Midbrain (tissue), 1 donor: Measurements from ENCODE around the gene WWC1.
"Not testable (repeated sequence)": the region's sequence is repeated elsewhere in the genome, so short reads cannot be mapped to it uniquely, and the experiment has no call there.

ENCODE experiments used
- DNase-seq: peaks from one replicate; lab custom pipeline; 2025; lab: John Stamatoyannopoulos, UW

WWC1 gene

DNA sequence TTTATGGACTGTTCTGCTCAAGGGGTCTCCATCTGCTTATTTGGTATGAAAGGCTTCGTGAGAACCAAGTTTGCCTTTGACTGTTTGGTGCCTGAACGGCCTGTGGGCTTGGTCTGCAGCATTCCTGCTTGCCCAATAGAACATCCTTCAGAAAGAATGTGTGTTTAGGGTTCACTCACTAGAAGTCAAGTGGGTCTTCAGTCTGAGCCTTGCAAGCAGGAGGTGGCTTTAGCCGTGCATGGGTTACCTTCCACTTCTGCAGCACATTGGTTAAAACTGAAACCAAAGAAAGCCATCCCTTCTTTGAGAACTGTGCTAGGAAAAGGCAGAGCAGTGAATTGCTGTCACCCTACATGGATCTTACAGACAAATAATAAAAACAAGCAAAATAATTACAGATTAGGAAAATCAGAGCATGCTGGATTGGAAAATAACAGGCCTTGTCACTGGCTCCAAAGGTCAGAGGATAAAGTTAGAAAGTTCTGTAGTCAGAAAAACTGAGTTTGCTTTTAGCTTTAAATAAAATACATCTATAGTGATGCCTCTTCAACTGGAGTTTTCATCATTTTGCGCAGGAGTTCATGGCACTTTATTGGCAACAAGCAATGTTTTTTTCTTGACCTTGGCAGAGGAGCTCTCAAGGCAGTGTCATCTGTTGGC lies 16.6 kb downstream of the WWC1 start:
- DNase-seq: no peak

DNA sequence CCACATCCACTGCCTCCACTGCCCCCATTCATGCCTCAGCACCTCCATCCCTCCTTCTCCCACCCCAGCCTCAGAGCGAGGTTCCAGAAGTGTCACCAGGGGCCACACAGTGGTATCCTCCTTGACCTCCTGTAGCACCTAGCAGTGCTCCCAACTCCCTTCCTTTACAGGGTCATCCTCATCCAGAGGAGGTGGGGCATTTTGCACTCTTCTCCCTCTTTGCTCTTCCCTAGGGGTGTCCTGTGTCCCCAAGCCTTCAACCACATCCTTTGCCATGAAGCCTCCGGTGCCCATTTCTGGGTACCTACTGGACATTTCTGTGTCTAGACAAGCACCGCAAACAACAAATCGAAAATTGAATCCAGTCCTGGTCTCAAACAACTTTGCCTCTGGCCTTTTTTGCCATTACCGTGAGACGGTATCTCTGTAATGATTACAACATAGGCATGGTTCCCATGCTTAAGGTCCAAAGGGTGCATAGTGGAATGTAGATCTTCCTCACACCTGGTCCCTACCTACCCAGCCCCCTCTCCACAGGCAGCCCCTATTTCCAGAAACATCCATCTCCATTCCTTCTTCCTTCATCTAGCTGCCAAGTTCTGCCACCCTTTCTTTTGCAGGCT lies 17.6 kb downstream of the WWC1 start:
- DNase-seq: no peak

- DNase-seq: not testable (repeated sequence)
These were observed 19.1 kb downstream of the WWC1 start for GRCh38 chr5:168310541-168310940.

DNA sequence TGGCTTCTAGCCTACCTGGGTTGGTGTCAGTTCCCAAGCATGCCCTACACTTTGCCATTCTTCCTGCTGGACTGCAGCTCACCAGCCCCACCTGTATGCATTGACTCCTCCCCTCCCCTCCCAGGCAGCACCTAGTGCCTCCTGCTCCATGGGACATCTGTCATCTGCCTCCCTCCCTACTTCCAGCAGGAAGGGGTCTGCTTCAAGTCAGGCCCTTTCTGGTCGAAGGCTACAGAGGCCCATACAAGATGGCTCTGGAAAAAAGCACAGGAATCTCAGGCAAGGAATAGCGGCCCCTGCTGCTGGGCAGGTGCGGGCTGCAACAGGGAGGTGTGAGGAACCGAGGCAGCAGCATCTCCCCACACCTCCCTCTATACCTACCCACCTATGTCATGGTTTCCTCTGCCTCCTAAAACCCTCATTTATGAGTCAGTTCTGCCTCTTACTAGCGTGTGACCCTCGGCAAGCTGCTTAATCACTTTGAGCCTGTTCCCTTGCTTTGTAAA lies 19.7 kb downstream of the WWC1 start:
- no peak for DNase-seq

GRCh38 chr5:168312606-168313295 lies 21.3 kb downstream of the WWC1 start:
- DNase-seq: no peak

DNA sequence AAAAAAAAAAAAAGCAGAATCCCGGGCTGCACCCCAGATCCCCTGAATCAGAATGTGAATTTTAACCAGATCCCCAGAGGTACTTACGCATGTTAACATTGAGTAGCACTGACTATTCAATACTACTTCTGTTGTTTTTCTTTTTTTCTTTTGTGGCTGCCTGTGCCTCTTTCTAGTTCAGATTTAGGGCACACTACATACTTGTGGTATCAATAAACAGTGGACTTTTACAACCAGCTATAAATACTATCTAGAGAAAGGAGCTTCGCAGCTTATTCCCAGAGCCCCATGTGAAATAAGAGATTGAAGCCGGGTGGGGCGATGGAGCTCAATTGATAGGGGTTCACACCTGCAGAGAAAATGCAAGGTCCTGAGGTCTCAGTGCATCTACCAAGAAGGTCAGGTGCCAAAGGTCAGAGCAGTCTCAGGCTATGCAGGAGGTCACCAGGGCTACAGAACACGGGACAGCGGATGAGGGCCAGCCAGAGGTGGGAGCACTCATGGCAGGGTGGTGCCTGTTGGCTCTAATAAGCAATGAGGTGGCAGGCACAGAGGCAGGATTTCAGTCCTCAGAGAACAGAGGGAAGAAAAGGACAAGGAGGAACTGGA lies 22.3 kb downstream of the WWC1 start:
- DNase-seq: no peak

DNA sequence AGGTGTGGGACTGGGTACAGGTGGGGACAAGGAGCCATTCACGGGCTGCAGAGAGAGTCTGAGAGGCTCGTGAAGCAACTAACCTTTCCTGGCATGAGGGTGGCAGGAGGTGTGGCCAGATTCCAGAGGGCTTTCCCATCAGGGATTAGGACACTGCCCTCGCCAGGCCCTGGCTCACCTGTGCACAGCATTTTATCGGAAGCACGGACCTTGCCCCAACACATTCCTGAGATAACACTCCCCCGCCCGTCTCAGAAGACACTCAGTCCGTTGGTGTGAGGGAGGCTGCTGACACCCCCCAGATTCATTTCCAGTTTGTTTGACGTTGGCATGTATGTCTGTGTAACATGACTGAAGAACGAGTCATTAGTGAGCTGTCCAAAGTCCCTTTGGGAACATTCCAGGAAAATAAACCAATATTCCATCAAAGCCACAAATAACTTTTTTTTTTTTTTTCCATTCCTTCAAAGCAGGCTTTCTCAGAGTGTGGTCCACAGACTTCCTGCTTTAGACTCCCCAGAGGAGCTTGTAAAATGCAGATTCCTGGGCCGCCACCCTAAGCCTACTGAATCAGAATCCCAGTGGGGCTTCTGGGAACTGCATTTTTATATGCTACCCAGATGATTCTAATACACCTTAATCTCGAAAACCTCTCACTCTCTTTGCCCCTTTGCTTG lies 23.4 kb downstream of the WWC1 start:
- DNase-seq: no peak

- DNase-seq: peak; percentile 45
These were observed 24.1 kb downstream of the WWC1 start for GRCh38 chr5:168315416-168316138.

GRCh38 chr5:168316139-168316578 lies 24.7 kb downstream of the WWC1 start:
- no peak for DNase-seq

GRCh38 chr5:168317096-168317520 lies 25.7 kb downstream of the WWC1 start:
- no peak for DNase-seq

DNA sequence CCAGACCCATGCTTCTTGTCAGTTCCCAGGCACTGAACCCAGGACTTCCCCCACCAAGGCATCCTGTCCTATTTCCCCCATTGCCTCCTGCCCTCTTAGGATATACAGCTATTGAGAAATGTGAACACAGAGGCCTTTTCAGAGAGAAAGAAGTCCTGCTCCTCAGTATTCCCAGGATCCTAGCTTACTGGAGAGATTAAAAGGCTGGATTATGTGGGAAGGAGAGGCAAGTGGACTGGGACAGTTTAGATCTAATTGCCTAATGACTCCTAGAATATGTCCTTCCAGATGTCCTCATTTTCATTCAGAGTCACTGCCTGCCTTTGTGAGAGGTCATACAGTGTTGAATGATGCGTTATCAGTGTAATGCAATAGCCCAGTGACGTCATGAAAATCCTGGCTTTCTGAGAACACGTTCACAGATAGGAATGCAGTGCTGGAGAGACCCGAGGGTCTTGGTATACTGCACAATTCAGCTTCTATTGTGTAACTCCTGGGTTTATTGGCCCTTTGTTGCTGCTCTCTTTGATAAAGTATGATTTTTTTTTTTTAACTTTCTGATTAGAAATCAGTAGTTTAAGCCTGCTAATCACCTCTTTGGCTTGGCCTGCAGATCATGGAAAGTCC lies 26.2 kb downstream of the WWC1 start:
- DNase-seq: no peak

DNA sequence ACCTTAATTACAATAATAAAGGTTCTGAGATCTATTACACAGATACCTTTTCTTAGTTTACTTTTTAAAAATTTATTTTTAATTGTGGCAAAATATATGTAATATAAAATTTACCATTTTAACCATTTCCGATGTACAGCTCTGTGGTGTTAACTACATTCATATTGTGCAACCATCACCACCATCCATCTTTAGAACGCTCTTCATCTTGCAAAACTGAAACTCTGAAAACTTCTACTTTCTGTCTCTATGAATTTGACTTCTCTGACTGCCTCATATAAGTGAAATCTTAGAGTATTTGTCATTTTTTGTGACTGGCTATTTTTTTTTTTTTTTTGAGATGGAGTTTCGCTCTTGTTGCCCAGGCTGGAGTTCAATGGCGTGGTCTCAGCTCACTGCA lies 26.8 kb downstream of the WWC1 start:
- no peak for DNase-seq

DNA sequence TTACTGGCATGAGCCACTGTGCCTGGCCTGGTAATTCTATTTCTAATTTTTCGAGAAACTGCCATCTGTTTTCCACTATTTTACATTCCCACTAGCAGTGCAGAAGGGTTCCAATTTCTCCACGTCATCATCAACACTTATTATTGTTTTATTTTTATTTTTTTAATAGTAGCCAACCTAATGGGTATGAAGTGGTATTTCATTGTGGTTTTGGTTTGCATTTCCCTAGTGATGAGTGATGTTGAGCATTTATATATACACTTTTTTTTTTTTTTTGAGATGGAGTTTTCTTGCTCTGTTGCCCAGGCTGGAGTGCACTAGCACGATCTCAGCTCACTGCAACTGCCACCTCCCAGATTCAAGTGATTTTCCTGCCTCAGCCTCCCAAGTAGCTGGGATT lies 28.3 kb downstream of the WWC1 start:
- DNase-seq: no peak

GRCh38 chr5:168320805-168321204 lies 29.4 kb downstream of the WWC1 start:
- DNase-seq: no peak

DNA sequence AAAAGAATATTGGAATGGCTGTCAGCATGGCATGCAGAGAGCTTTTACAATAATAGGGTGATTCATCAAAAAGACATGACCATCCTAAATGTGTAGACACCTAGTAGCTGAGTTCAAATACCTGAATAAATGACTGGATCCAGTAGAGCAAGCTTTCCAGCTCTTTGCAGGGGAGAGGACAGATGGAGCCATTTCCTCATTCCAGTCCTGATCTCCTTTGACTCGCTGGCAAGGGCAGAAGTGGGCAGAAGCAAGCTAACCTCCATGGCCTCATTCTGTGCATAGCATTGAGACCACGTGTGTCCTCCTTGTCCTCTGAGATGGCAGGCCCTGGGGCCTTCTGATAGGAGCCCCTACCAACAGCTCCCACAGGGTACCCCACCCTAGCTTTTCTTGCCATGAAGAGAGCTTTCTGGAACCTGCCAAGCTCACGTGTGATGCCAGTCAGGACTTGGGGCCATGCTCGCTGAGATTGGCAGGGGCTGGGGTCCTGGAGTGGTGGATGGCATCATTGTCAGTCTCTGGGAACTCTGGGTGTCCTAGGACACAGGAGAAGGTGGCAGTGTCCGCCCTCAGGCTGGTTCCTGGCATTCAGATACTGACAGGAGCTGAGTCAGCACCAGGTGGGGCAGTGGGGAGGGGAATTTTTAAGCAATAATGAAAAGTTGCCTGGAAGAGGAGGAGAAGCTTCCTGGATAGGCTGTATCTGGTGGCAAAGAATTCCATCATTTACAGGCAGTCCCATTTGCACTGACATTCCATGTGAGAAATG lies 33.6 kb downstream of the WWC1 start:
- no peak for DNase-seq

DNA sequence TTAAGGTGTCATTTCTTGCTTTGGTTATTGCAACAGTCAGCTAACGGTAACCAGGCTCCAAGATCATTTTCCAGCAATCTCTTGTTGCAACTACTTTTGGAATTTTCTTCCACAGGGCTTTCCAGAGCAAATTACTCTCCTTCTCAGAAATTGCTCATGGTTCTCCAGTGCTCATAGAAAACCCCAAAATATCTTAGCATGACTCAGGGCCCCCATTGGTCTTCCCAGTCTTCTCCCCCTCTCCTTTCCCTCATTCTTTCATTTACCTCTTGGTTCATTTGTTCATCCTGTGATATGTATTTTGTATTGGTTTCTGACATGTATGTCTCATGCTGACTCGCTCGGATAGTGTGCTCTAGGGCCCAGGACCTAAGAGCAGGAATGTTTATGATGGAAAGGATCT lies 35.6 kb downstream of the WWC1 start:
- no peak for DNase-seq

GRCh38 chr5:168327451-168327850 lies 36.0 kb downstream of the WWC1 start:
- DNase-seq: no peak

DNA sequence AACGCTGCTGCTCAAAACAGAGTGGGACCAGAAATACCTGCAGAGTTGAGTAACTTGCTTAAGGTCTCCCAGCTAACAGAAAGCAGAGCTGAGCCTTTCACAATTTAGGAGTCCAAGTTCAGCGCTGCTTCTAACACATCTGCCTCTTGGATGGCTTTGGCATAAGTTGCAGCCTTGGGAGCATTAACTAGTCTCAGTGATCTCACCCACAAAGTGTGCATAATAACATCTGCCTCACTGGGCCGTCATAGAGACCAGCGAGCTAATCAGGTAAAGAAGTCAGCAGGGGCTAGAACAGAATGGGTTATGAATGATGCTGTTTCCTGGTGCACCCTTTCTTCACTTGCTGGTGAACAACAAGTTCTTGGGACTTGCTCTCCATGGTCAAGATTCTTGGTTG lies 36.5 kb downstream of the WWC1 start:
- DNase-seq: no peak

- DNase-seq: no peak
These were observed 37.4 kb downstream of the WWC1 start for GRCh38 chr5:168328814-168329213.

GRCh38 chr5:168329302-168329701 lies 37.9 kb downstream of the WWC1 start:
- no peak for DNase-seq
